Activated CD8-positive, alpha-beta T cell treated with anti-CD3 and anti-CD28 coated beads, Interleukin-2, amount 10 ng/mL, durations not matched to agents 7 days and 5 days (primary cell): Measurements from ENCODE around the gene UMAD1. TPM values are rescaled to one million over a fixed set of nuclear protein-coding genes. Genes with fewer than 3 reads are reported as not detected.

Experiments
- ATAC-seq: fragments of 150-1000 bp; cut with Tn5 transposase; one replicate; pipeline ENCODE4 v1.10.0; 2021; ENCODE audit warnings: moderate library complexity
- CTCF ChIA-PET: fragments of 350-600 bp; sonication (Branson Sonifier 250); formaldehyde crosslinking; loops from one replicate; lab custom pipeline; 2021; ENCODE audit warnings: antibody characterized with exemption; lab: Charles Lee
- POLR2A ChIA-PET: fragments of 350-600 bp; sonication (Branson Sonifier 250); formaldehyde crosslinking; loops from one replicate; lab custom pipeline; 2021; ENCODE audit warnings: antibody characterized with exemption; lab: Charles Lee
- DNase-seq: peaks from one replicate; pipeline ENCODE4 v3.0.0-alpha.2; 2020
- H3K27ac Mint-ChIP-seq: one replicate; pipeline ENCODE4 v1.8.0; 2021; ENCODE audit warnings: mild to moderate bottlenecking, mixed read lengths
- H3K27me3 Mint-ChIP-seq: one replicate; pipeline ENCODE4 v1.8.0; 2021; ENCODE audit warnings: low read depth, mixed read lengths
- H3K36me3 Mint-ChIP-seq: one replicate; pipeline ENCODE4 v1.8.0; 2021; ENCODE audit warnings: low read depth, mixed read lengths
- H3K4me1 Mint-ChIP-seq: one replicate; pipeline ENCODE4 v1.8.0; 2021; ENCODE audit warnings: low read depth, mixed read lengths
- H3K4me3 Mint-ChIP-seq: one replicate; pipeline ENCODE4 v1.8.0; 2021; ENCODE audit warnings: mild to moderate bottlenecking, mixed read lengths
- H3K9me3 Mint-ChIP-seq: one replicate; pipeline ENCODE4 v1.8.0; 2022; ENCODE audit warnings: mixed read lengths; ENCODE audit not compliant: insufficient read depth
- total RNA-seq, 2 experiments: library from RNA; stranded (reverse); gene quantifications; one replicate each; pipeline ENCODE4 v1.2.3, GENCODE V29; 2021

UMAD1 gene
- total RNA-seq, 2 experiments from 2014 or later, result 11.9 to 12.3 TPM

DNA sequence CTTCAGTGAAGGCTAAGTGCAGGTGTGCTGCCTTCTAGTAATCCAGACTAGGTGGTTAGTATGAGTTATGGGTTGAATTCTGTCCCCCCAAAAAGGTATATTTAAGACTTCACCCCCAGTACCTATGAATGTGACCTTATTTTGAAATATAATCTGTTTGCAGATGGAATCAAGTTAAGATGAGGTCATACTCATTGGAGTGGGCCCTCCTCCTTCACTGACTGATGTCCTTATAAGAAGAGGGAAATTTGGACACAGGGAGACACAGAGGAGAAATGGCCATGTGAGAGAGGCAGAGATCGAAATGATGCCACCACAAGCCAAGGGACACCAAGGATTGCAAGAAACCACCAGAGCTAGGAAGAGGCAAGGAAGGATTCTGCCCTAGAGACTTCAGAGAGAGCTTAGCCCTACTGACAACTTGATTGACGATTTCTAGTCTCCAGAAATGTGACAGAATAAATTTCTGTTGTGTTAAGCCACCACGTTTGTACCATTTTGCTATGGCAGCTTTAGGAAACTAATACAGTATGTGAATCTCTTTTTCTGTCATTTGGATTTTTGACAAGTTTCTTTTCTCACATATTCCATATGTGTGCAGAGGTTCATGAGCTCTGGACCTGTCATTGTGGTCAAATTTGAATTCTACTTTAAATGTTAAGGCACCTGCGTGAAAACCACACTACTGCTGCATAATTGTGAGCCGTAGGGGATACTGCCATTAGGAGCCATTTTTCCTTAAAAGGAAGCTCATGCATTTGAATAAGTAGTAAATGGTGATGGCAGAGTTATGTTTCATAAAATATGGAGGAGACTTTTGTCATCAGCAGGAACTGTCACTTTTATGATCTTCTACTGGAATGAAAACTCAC, 80.4 kb downstream of the UMAD1 start:
- H3K4me1 Mint-ChIP-seq, result peaks cover 12% of the 10 kb centered on the region
- CTCF ChIA-PET, result interaction anchor here (0.9 kb wide), 1 partner anchor 40 kb away, joined by 3 read pairs; no protein-coding TSS in a partner anchor
- ATAC-seq, result no peak
- peaks cover 6% of the 10 kb centered on the region for H3K36me3 Mint-ChIP-seq
- DNase-seq, result no peak
- no peak overlapping the region for H3K4me3 Mint-ChIP-seq
- peaks cover 5% of the 10 kb centered on the region for H3K9me3 Mint-ChIP-seq
- POLR2A ChIA-PET, result no interaction called here
- no peaks in the 10 kb centered on the region for H3K27me3 Mint-ChIP-seq
- H3K27ac Mint-ChIP-seq, result no peak overlapping the region

DNA sequence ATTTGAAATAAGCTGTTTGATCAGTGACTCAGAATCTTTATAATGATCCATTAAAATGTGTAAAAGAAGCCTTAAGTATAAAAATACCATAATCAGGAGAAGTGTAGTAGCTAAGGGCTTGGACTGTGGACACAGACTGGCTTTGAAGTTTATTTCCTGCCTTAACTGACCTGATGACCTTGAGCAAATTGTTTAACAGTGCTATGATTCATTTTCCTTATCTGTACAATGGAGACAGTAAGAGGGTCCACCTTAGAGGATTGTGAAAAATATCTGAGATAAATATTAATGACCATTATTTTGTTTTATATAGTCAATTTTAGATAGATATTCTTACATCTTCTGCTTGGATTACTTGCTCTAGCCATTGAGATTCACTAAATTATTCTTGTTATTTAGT, 91.2 kb downstream of the UMAD1 start:
- CTCF ChIA-PET, result interaction anchor here (2.1 kb wide), 1 partner anchor 51 kb away, joined by 7 read pairs; no protein-coding TSS in a partner anchor
- peaks cover 12% of the 10 kb centered on the region for H3K4me1 Mint-ChIP-seq
- H3K9me3 Mint-ChIP-seq, result no peaks in the 10 kb centered on the region
- ATAC-seq (no peak), DNase-seq (no peak)
- H3K27ac Mint-ChIP-seq, result no peak overlapping the region
- H3K27me3 Mint-ChIP-seq, result no peaks in the 10 kb centered on the region
- POLR2A ChIA-PET, result no interaction called here
- peaks cover 6% of the 10 kb centered on the region for H3K36me3 Mint-ChIP-seq
- no peak overlapping the region for H3K4me3 Mint-ChIP-seq

DNA sequence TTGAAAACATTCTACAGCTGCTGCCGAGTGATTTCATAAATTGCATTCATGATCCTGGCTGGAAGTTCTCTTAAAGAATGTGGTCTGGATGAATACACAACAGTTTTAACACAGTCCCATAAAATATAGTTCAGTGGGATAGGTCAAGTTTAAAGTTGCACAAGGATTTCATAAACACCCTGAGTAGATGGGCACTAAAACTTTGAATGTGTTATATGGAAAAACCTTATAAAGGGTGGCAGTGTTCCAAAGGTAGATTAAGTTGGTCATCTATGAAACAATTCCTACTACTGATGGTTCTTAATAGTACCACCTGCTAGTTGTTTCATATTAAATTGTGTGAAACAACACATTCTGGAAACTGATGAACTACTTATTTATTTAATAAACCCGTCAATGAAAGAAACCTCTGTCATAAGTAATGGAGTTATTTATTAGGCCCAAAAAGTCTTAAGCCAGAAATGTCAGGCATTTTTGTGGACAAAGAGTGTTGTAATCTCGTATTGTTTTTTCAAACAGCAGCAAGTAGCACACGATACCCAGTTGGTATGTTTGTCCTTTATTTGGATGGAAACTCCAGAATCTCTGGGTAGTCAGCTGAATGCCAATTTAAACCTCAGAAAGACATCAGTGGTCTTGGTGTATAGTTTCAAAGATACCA, 92.2 kb downstream of the UMAD1 start:
- DNase-seq (no peak), ATAC-seq (no peak)
- no peak overlapping the region for H3K4me3 Mint-ChIP-seq
- no peaks in the 10 kb centered on the region for H3K9me3 Mint-ChIP-seq
- H3K36me3 Mint-ChIP-seq, result peaks cover 6% of the 10 kb centered on the region
- POLR2A ChIA-PET, result no interaction called here
- CTCF ChIA-PET, result interaction anchor here (2.1 kb wide), 1 partner anchor 52 kb away, joined by 7 read pairs; no protein-coding TSS in a partner anchor
- H3K27me3 Mint-ChIP-seq, result no peaks in the 10 kb centered on the region
- H3K4me1 Mint-ChIP-seq, result peaks cover 12% of the 10 kb centered on the region
- H3K27ac Mint-ChIP-seq, result no peak overlapping the region

DNA sequence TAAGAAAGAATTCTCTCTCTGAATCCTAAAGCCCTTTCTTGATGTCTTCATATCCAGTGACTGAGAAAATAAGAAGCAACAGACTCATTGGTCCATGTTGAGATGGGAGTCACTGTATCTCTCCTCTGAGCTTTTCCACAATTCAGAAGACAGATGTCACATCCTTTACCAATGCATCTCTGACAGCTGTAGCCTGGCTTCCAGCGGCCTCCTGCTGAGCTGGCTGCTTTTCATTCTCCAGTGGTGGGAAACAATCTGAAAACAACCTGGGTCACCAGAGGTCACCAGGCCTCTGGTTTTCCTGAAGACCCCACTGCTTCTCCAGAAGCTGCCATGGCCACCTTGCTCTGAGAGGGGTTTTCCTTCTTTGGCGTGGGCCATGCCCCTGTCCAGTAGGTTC, 96.1 kb downstream of the UMAD1 start:
- ATAC-seq, result no peak
- no peak for DNase-seq
- H3K27me3 Mint-ChIP-seq, result no peaks in the 10 kb centered on the region
- no peak overlapping the region for H3K27ac Mint-ChIP-seq
- peaks cover 14% of the 10 kb centered on the region for H3K4me1 Mint-ChIP-seq
- H3K4me3 Mint-ChIP-seq, result no peak overlapping the region
- peaks cover 6% of the 10 kb centered on the region for H3K36me3 Mint-ChIP-seq
- ChIA-PET POLR2A (no interaction called here), CTCF (interaction anchor here (1.2 kb wide), 1 partner anchor 14 kb away, joined by 4 read pairs; no protein-coding TSS in a partner anchor)
- H3K9me3 Mint-ChIP-seq, result no peaks in the 10 kb centered on the region

DNA sequence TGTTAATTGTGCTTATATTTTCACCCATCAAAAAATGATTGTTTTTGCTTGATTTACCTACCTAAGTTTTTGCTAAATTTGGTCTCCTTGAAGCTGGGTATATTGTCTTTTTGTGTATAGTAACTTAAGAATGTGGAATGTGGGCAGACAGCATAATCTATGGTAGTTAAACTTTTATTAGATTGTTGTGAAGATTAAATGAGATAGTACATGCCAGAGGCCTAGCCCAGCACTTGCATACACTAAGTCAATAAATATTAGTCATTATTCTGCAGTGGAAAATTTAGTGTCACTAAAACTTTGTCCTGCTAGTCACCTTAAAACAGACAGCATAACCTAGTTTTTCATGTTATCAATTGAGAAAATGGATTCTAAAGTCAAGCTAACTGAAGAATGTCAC, 97.1 kb downstream of the UMAD1 start:
- Mint-ChIP-seq H3K4me3 (no peak overlapping the region), H3K27ac (no peak overlapping the region), H3K27me3 (no peaks in the 10 kb centered on the region), H3K4me1 (peaks cover 14% of the 10 kb centered on the region), H3K9me3 (no peaks in the 10 kb centered on the region), H3K36me3 (peaks cover 6% of the 10 kb centered on the region)
- no peak for DNase-seq
- no peak for ATAC-seq
- POLR2A ChIA-PET, result no interaction called here
- CTCF ChIA-PET, result no interaction called here

DNA sequence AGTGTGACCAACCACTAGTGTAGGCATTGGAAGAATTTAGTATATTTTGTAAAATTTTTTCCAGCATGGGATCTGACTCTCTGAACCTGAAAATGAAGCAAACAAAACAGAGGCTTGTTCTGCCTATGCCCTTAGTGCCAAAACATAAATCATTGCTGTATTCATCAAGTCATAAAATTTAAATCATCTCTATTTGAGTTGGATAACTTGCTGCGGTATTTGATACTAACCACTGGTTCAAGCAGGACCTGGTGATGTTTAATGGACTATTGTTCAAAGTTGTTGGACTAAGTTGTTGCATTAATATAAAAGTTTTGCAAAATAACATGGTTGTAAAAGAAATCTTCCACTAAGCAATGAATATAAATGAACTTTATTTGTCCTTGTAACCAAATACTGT, 97.6 kb downstream of the UMAD1 start:
- CTCF ChIA-PET, result interaction anchor here (1.9 kb wide), 1 partner anchor 17 kb away, joined by 5 read pairs; no protein-coding TSS in a partner anchor
- no peak overlapping the region for H3K27ac Mint-ChIP-seq
- no peaks in the 10 kb centered on the region for H3K27me3 Mint-ChIP-seq

DNA sequence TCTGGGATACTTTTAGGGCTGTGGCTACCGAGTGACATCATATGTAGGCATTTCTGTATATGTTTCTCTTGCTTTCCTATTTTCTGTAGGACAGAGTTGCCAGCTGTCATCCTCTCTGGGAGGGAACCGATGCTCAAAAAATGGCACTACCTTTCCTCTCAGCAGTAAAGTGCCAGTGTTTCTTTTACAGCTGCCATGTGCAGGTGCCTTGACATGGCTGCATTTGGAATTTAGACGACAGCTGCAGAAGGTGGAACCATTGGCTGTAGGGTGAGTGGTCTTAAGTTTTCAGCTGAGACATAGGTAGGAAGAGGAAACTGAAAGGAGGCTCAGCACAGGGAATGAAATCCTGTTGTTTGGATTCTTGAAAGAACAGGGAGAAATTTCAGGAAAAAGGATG, 98.1 kb downstream of the UMAD1 start:
- ATAC-seq, result no peak
- Mint-ChIP-seq H3K4me3 (no peak overlapping the region), H3K27ac (no peak overlapping the region), H3K27me3 (no peaks in the 10 kb centered on the region), H3K36me3 (peaks cover 6% of the 10 kb centered on the region), H3K4me1 (peaks cover 14% of the 10 kb centered on the region), H3K9me3 (no peaks in the 10 kb centered on the region)
- ChIA-PET CTCF (interaction anchor here (1.3 to 1.9 kb wide), 4 partner anchors 16 to 57 kb away, joined by 4 to 5 read pairs (median 4); no protein-coding TSS in a partner anchor), POLR2A (no interaction called here)
- no peak for DNase-seq

More for the DNA sequence above, 97.6 kb downstream of the UMAD1 start:
- H3K36me3 Mint-ChIP-seq, result peaks cover 6% of the 10 kb centered on the region
- DNase-seq (no peak), ATAC-seq (no peak)
- POLR2A ChIA-PET, result no interaction called here
- H3K4me3 Mint-ChIP-seq, result no peak overlapping the region
- H3K9me3 Mint-ChIP-seq, result no peaks in the 10 kb centered on the region
- H3K4me1 Mint-ChIP-seq, result peaks cover 14% of the 10 kb centered on the region

DNA sequence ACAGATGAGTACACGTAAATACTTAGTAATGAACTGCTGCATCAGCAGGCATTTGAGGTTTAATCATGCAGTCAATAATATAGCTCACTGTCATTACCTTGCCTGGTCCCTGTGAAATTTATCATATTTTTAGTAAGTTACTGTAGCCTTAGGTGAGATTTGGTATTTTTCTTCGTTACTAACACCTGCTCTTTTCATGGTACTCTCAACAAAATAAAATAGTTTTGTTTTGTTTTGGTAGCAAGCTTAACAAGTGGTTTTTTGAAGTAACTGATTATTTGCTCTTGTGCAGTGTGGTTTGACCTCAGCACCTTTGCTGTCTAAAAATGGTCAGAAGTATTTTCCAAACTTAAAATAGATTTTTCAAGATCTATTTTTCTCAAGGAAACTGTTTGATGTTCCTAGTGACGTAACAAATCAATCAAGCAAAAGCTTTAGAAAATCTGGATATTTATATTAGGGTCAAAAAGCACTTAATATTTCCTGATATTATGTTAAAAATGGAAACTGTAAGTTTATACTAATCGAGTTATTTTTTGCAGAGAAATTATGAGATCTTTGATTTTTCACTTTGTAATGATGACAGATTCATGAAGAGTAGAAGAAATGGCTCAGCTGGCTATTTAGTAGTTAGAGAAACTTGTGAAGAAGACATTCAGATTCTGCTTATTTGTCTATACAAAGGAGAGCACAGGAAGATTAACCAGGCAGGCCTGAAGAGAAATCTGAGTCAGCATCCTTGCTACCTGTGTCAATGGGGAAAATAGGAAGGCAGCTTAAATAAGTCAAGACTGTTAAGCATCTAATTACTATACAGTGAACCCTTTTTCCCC, 98.9 kb downstream of the UMAD1 start:
- CTCF ChIA-PET, result interaction anchor here (0.7 to 1.9 kb wide), 6 partner anchors 15 to 83 kb away, joined by 3 to 5 read pairs (median 4); no protein-coding TSS in a partner anchor
- Mint-ChIP-seq H3K36me3 (peaks cover 6% of the 10 kb centered on the region), H3K4me3 (no peak overlapping the region)

DNA sequence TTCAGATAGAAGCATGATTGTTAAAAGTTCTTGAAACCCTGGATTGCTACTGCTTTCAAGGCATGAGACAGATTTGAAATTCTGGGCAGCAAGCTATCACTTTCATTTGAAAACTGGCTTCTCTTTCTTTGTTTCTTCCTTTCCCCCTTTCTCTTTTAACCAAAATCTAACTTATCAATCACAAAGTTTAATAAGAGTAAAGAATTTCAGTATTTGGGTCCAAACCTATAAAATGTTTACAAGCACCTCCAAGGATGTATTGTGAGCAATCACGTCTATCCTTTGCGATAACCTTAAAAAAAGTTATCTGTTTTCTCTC, 99.4 kb downstream of the UMAD1 start:
- DNase-seq, result no peak
- POLR2A ChIA-PET, result interaction anchor here (0.6 kb wide), 1 partner anchor 13 kb away, joined by 3 read pairs; no protein-coding TSS in a partner anchor
- CTCF ChIA-PET, result interaction anchor here (0.7 to 1.9 kb wide), 4 partner anchors 15 to 84 kb away, joined by 3 to 5 read pairs (median 4); no protein-coding TSS in a partner anchor
- Mint-ChIP-seq H3K4me3 (no peak overlapping the region), H3K27ac (no peak overlapping the region), H3K27me3 (no peaks in the 10 kb centered on the region), H3K9me3 (no peaks in the 10 kb centered on the region), H3K36me3 (peaks cover 6% of the 10 kb centered on the region), H3K4me1 (peaks cover 14% of the 10 kb centered on the region)
- ATAC-seq, result no peak

More for the DNA sequence above, 98.9 kb downstream of the UMAD1 start:
- H3K4me1 Mint-ChIP-seq, result peaks cover 14% of the 10 kb centered on the region
- H3K27me3 Mint-ChIP-seq, result no peaks in the 10 kb centered on the region
- ATAC-seq, result no peak
- DNase-seq, result no peak
- no peaks in the 10 kb centered on the region for H3K9me3 Mint-ChIP-seq
- POLR2A ChIA-PET, result interaction anchor here (0.6 kb wide), 1 partner anchor 13 kb away, joined by 3 read pairs; no protein-coding TSS in a partner anchor
- no peak overlapping the region for H3K27ac Mint-ChIP-seq

DNA sequence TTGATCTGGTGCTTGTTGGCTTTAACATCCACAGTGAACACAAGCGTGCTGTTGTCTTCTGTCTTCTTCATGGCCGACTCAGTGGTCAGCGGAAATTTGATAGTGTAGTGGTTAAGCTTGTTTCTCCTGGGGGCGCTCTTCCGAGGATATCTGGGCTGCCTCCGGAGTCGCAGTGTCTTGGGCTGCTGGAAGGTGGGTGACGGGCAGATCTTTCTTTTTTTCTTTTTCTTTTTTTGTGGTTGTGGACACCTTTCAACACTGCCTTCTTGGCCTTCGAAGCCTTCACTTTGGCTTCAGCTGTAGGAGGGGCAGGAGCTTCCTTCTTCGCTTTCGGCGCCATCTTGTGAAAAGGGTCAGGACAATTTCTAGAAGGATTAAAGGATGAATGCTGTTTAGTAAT, 101.7 kb downstream of the UMAD1 start:
- Mint-ChIP-seq H3K4me1 (peaks cover 2% of the 10 kb centered on the region), H3K4me3 (no peak overlapping the region), H3K36me3 (no peaks in the 10 kb centered on the region), H3K27me3 (no peaks in the 10 kb centered on the region), H3K9me3 (no peaks in the 10 kb centered on the region), H3K27ac (no peak overlapping the region)
- POLR2A ChIA-PET, result no interaction called here
- CTCF ChIA-PET, result interaction anchor here (0.7 kb wide), 1 partner anchor 13 kb away, joined by 3 read pairs; no protein-coding TSS in a partner anchor
- no peak for DNase-seq
- ATAC-seq, result no peak

DNA sequence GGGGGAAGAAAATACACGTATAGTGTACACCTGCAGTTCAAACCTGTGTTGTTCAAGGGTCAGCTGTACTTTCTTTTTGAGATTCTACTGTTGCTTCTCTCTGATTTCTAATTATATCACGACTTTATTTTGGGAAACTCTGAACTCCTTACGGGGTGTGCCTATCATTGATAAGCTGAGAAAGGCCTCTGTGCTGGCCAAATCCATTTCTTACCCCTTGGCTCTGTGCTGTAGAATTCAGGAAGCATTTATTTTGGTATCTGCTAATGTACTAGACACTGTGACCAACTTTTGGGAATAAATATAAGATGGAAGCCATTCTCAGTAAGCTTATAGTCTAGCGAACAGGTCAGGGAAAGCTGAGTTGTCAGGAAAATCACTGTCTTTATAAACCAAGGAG, 104.7 kb downstream of the UMAD1 start:
- no peaks in the 10 kb centered on the region for H3K27me3 Mint-ChIP-seq

More for the DNA sequence above, 104.7 kb downstream of the UMAD1 start:
- no peaks in the 10 kb centered on the region for H3K36me3 Mint-ChIP-seq
- no peak for DNase-seq
- H3K9me3 Mint-ChIP-seq, result no peaks in the 10 kb centered on the region
- H3K27ac Mint-ChIP-seq, result no peak overlapping the region
- no peak for ATAC-seq
- POLR2A ChIA-PET, result no interaction called here
- H3K4me3 Mint-ChIP-seq, result no peak overlapping the region
- no peaks in the 10 kb centered on the region for H3K4me1 Mint-ChIP-seq
- CTCF ChIA-PET, result interaction anchor here (0.7 to 1.2 kb wide), 2 partner anchors 64 to 291 kb away, joined by 3 read pairs; no protein-coding TSS in a partner anchor
